CD4-positive, alpha-beta T cell treated with Interleukin-6 for 4 hours (primary cell): ENCODE results near the gene NAPEPLD.
"Not testable (repeated sequence)": the region's sequence is repeated elsewhere in the genome, so short reads cannot be mapped to it uniquely, and the experiment has no call there.

ENCODE experiments used
- DNase-seq: peaks from one replicate; pipeline ENCODE4 v3.0.0-alpha.2; 2020; ENCODE audit warnings: mixed read lengths

Gene NAPEPLD

GRCh38 chr7:103106005-103106702, 42.7 kb downstream of the NAPEPLD start:
- DNase-seq = no peak

GRCh38 chr7:103101543-103101942, 47.4 kb downstream of the NAPEPLD start:
- no peak for DNase-seq

DNA sequence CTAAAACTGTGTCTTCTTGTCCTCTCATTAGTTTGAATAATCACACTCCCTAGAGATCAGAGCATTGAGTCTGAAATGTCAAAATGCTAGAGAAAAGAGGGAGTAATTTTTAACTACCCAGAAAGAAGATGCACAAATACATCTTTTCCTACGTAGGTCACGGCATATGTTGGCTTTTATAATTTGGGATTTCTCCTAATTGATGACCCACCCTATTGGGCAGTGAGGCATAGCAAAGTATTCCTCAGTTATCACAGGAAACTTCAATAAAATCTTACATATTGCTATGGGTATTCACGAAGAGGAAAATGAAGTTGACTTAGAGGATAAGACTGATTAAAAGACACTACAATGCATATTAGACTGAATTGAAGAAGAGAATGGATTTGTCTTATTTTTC, 48.6 kb downstream of the NAPEPLD start:
- DNase-seq = no peak

- DNase-seq = no peak
Observed at GRCh38 chr7:103097041-103097440, 51.9 kb downstream of the NAPEPLD start.

GRCh38 chr7:103095558-103095957, 53.3 kb downstream of the NAPEPLD start:
- DNase-seq = not testable (repeated sequence)

GRCh38 chr7:103094102-103094501, 54.8 kb downstream of the NAPEPLD start:
- no peak for DNase-seq

- DNase-seq = no peak
Observed at GRCh38 chr7:103093429-103093828, 55.5 kb downstream of the NAPEPLD start.

- DNase-seq = not testable (repeated sequence)
Observed at GRCh38 chr7:103092321-103092720, 56.6 kb downstream of the NAPEPLD start.

GRCh38 chr7:103083210-103083609, 65.7 kb downstream of the NAPEPLD start:
- DNase-seq = no peak

- no peak for DNase-seq
Observed at GRCh38 chr7:103082497-103082896, 66.4 kb downstream of the NAPEPLD start.

DNA sequence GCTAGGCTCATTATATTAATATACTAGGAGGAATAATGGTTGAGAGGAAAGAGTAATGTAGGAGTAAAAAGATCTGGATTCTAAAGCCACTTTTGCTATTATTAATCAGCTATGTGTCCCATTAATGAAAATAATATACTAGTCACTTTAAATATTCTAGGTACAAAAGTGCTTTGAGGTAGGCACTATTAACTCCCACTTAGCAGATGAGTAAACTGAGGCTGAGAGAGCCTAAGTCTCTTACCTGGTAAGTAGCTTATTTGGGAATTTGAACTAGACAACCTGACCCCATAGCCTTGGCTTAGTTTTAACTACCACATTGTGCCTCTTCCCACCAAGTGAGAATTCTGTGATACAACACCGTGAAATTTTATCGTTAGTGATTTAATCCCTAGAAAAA, 68.0 kb downstream of the NAPEPLD start:
- no peak for DNase-seq

DNA sequence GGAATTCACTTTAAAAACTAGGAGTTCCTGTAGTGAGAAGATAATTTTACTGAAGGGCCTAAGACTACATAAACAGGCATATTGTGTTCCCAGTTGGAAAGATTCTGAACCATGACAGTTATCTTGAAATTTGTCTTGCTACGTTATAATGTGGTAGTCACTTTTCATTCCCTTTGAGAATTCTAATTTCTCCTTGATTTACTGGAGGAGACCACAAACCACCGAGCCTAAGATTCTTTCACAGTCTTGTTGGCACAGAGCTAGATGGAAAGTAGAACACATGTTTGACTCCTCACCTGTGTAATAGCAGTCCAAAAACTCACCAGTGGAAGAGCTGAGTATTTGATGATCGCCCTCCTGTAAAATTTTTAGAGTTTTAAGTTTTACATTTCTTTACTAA, 69.1 kb downstream of the NAPEPLD start:
- no peak for DNase-seq

DNA sequence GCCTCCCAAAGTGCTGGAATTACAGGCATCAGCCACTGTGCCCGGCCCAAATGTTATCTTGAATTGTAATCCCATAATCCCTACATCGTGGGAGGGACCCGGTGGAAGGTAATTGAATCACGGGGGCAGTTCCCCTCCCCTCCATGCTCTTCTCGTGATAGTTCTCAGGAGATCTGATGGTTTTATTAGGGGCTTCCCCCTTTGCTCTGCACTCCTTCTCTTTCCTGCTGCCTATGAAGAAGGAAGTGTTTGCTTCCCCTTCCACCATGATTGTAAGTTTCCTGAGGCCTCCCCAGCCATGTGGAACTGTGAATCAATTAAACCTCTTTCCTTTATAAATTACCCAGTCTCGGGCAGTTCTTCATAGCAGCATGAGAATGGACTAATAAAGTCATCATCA, 70.7 kb downstream of the NAPEPLD start:
- not testable (repeated sequence) for DNase-seq

- no peak for DNase-seq
Observed at GRCh38 chr7:103077318-103077717, 71.6 kb downstream of the NAPEPLD start.

DNA sequence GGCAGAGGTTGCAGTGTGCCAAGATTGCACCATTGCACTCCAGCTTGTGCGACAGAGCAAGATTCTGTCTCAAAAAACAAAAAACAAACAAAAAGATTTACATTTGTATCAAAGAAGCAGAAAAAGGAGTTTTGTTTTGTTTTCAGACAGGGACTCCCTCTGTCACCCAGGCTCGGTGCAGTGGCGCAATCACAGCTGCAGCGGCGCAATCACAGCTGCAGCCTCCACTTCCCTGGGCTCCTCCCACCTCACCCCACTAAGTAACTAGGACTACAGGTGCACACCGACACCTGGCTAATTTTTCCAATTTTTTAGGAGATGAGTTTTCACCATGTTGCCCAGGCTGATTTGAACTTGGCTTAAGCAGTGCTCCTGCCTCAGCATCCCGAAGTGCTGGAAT, 72.1 kb downstream of the NAPEPLD start:
- no peak for DNase-seq

GRCh38 chr7:103075337-103075918, 73.5 kb downstream of the NAPEPLD start:
- peak; percentile 76 for DNase-seq

DNA sequence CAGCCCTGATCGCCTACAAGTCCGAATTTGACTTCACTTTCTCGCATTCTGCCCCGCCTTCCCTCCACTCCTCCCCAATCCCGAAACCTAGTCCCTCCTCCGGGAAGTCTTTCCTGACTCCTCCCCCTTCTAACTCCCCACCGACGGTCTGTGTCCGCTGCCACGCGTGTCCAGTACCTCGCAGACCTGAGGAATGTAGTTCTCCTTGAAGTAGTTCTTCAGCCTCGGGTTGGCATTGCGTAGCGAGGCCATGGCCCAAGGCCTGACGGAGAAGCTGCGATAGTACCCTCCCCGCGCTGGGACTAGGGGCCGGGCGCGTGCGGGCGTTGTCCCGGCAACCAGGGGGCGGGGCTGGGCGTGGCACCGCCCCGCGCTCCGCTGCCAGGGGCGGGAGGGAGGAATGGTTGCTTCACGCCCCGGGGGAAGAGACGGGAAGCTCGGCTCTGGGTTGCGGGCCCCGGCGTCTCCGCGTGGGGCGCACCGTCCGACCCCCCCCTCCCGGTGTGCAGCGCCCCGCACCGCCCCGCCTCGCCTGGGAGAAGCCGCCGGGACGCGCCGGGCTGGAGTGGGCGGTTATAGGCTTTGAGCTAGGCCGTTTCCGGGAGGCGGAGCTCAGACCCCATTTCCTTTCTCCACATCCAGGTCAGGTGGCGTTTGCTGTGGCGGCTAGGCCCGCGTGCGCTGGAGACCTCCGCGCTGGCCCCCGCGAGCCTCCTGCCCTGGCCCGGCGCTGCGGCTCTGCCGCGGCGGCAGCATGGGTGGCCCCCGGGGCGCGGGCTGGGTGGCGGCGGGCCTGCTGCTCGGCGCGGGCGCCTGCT, 74.2 kb downstream of the NAPEPLD start, which contains the start of the genes ARMC10 and FBXL13:
Gene ARMC10, plus strand, starts transcription at position 622 of the 818 bp plus-strand sequence. Its CDS starts 133 bp downstream, at position 755.
Gene FBXL13, minus strand, starts transcription at position 278 of the 818 bp plus-strand sequence.
- DNase-seq = peak; percentile 91

- no peak for DNase-seq
Observed at GRCh38 chr7:103073989-103074518, 74.8 kb downstream of the NAPEPLD start.

DNA sequence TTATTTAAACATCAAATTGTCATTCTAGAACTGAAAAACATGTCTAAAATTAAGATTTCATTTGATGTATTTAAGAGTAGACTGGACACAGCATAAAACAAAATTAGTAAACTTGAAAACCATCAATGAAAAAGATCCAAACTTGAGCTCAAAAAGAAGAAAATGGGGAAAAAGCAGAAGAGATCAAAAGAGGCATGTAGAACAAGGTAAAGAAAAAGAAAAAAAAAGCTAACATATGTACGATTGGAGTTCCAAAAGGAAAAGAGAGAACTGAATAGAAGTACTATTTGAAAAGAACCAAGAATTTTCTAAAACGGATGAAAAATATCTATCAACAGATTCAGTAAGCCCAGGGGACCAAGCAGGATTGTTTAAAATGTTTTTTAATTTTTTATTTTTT, 77.9 kb downstream of the NAPEPLD start:
- DNase-seq = no peak

- no peak for DNase-seq
Observed at GRCh38 chr7:103068414-103069403, 80.2 kb downstream of the NAPEPLD start.

- DNase-seq = peak; percentile 54
Observed at GRCh38 chr7:103065667-103066066, 83.2 kb downstream of the NAPEPLD start.

DNA sequence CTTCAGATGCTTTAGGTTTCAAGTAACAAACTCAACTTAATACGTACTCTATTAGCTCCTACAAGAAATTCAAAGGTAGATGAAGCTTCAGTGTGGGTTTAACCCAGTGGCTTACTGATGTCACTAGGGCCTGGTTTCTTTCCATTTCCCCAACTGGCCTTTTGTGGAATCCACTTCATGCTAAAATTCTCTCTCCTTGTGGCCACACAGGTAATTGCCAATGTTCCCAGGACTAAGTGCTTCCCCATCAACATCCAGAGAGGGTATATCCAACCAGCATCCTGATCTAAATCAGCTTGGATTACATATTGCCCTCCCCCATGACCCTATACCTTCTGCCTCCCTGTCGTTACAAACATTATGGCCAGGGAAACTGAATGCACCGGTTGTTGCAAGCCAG, 85.0 kb downstream of the NAPEPLD start:
- no peak for DNase-seq
